BJ (cell line): Measurements from ENCODE around the gene RRP15. TPM values are rescaled to one million over a fixed set of nuclear protein-coding genes. Genes with fewer than 3 reads are reported as not detected.
"Not testable (repeated sequence)": the region's sequence is repeated elsewhere in the genome, so short reads cannot be mapped to it uniquely, and the experiment has no call there.

Experiments used
- CTCF ChIA-PET: fragments of 350-600 bp; formaldehyde crosslinking; extraction: SDS; loops from one replicate; lab custom pipeline; 2021; ENCODE audit warnings: antibody characterized with exemption, inconsistent platforms; lab: Yijun Ruan, JAX
- POLR2A ChIA-PET: fragments of 300-600 bp; sonication (Branson Sonifier 250); formaldehyde crosslinking; extraction: SDS; loops from one replicate; lab custom pipeline; 2021; ENCODE audit warnings: antibody characterized with exemption; lab: Charles Lee
- DNase-seq: peaks from one replicate; pipeline ENCODE4 v3.0.0-alpha.2; 2011; ENCODE audit warnings: low read depth
- H3K27me3 ChIP-seq: 2 replicates; pipeline ENCODE4 v1.6.0; 2011; ENCODE audit warnings: low read length; ENCODE audit not compliant: control insufficient read depth, insufficient read depth
- H3K36me3 ChIP-seq: 2 replicates; pipeline ENCODE4 v1.5.1; 2011; ENCODE audit warnings: low read length; ENCODE audit not compliant: control insufficient read depth, insufficient read depth
- H3K4me3 ChIP-seq: 2 replicates; pipeline ENCODE4 v1.5.1; 2011; ENCODE audit warnings: low read depth, mild to moderate bottlenecking, control low read depth, low read length
- CTCF ChIP-seq: IDR thresholded peaks from 2 replicates; pipeline ENCODE4 v1.5.1; 2011; ENCODE audit warnings: low read depth, mild to moderate bottlenecking, control low read depth, inconsistent platforms, low read length, moderate library complexity; ENCODE audit not compliant: insufficient read depth
- polyA plus RNA-seq: library from polyadenylated mRNA; depleted of rRNA; stranded (reverse); fragments of >200 nt; gene quantifications from 2 replicates; pipeline ENCODE4 v1.2.3, GENCODE V29; 2011

The RRP15 gene
- polyA plus RNA-seq, 1 experiment, result 0.88 TPM

DNA sequence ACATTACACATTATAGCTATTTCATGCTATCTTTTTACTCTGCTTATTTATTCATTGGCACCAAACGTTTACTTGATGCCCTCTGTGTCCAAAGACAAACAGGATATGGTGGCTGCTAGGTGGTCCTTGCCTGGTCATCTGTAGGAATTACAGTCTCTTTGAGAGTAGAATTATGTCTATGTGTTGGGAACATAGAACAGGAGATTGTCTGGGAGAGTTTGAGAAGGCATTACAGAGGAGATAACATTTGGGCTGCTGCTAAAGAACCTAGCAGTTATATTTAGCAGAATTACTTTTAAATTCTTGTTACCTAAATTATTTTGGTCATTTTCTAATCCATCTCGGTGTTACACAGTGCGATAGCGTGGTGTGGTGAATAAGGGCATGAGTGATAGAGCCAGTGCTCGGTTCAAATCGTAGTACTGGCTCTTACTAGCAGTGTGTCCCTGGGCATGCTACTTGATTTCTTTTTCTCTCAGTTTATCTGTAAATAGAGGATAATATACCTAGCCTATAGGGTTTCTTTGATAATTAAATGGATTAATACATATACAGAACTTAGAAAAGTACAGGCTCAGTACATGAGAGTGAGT is 20.5 kb downstream of the RRP15 start:
- Histone ChIP-seq H3K27me3 (no peaks in the 10 kb centered on the region), H3K4me3 (no peak overlapping the region), H3K36me3 (peaks cover 1% of the 10 kb centered on the region)
- ChIA-PET CTCF (no interaction called here), POLR2A (no interaction called here)
- no peak for DNase-seq
- TF ChIP-seq CTCF, result no peak

GRCh38 chr1:218312509-218312908 is 27.4 kb downstream of the RRP15 start:
- Histone ChIP-seq H3K27me3 (no peaks in the 10 kb centered on the region), H3K4me3 (no peak overlapping the region), H3K36me3 (peaks cover 1% of the 10 kb centered on the region; the same call in 1 of the 2 replicates)
- ChIA-PET POLR2A (no interaction called here), CTCF (interaction anchor here (1.6 to 2.6 kb wide), 2 partner anchors 11 to 13 kb away, joined by 4 to 12 read pairs; no protein-coding TSS in a partner anchor)
- TF ChIP-seq CTCF, result no peak
- no peak for DNase-seq

- ChIA-PET CTCF (interaction anchor here (0.8 to 1.0 kb wide), 3 partner anchors 15 to 238 kb away, joined by 3 to 4 read pairs (median 4); no protein-coding TSS in a partner anchor), POLR2A (no interaction called here)
- Histone ChIP-seq H3K36me3 (no peaks in the 10 kb centered on the region), H3K4me3 (no peak overlapping the region), H3K27me3 (no peaks in the 10 kb centered on the region)
- no peak for TF ChIP-seq CTCF
- no peak for DNase-seq
These were observed 29.2 kb downstream of the RRP15 start for GRCh38 chr1:218314316-218314715.

DNA sequence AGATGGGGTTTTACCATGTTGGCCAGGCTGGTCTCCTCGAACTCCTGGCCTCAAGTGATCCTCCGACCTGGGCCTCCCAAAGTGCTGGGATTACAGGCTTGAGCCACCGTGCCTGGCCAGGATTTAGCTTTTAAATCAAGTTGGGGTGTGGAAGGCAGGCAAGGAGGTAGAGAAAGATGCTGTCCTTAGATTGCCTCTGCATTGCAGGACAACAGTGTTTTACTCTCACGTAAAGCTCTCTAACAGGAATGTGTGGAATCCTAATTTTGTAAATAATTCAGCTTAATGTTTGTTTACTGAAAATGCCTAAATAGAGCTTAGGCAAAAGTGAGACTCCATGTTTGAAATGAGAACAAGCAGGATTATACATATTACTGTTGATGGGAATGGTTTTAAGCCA is 30.5 kb downstream of the RRP15 start:
- CTCF ChIA-PET, result no interaction called here
- POLR2A ChIA-PET, result no interaction called here
- H3K36me3 ChIP-seq, result no peaks in the 10 kb centered on the region
- no peak for DNase-seq
- no peak for TF ChIP-seq CTCF
- H3K4me3 ChIP-seq, result no peak overlapping the region
- no peaks in the 10 kb centered on the region for H3K27me3 ChIP-seq

GRCh38 chr1:218317061-218317460 is 32.0 kb downstream of the RRP15 start:
- ChIA-PET CTCF (no interaction called here), POLR2A (no interaction called here)
- Histone ChIP-seq H3K27me3 (no peaks in the 10 kb centered on the region), H3K36me3 (no peaks in the 10 kb centered on the region), H3K4me3 (no peak overlapping the region)
- DNase-seq, result no peak
- TF ChIP-seq CTCF, result no peak

- POLR2A ChIA-PET, H3K27me3 ChIP-seq, H3K4me3 ChIP-seq, DNase-seq: not testable (repeated sequence)
- peaks cover 11% of the 10 kb centered on the region for H3K36me3 ChIP-seq
- CTCF ChIA-PET, result interaction anchor here (1.8 kb wide), 1 partner anchor 10 kb away, joined by 5 read pairs; no protein-coding TSS in a partner anchor
These were observed 35.1 kb downstream of the RRP15 start for GRCh38 chr1:218320182-218320581.
